ENCODE measurements around the gene SH2D1B.

The SH2D1B gene

GRCh38 chr1:162372159-162373071 is 39.5 kb downstream of the SH2D1B start:
- no peak overlapping the region for H3K27ac ChIP-seq (ENCODE audit: low read depth, low read length)
- H3K4me1 ChIP-seq (ENCODE audit: control insufficient read depth in 1 of 2, insufficient read depth in 2 of 2, low read length in 2 of 2), result peaks cover 14 to 17% of the 10 kb centered on the region in 2 donors
- peak overlapping the region in 1 of 2 donors; percentile 28 for H3K9ac ChIP-seq (ENCODE audit: low read depth in 1 of 2, low read length in 2 of 2)
- H3K4me3 ChIP-seq (ENCODE audit: low read depth in 1 of 2, low read length in 2 of 2), result no peak overlapping the region
- H3K27me3 ChIP-seq (ENCODE audit: control insufficient read depth in 1 of 2, insufficient read depth in 2 of 2, low read length in 2 of 2), result no peaks in the 10 kb centered on the region
- no peaks in the 10 kb centered on the region for H3K9me3 ChIP-seq (ENCODE audit: control insufficient read depth in 1 of 2, low read length in 2 of 2)
- H3K36me3 ChIP-seq (ENCODE audit: control insufficient read depth in 1 of 2, insufficient read depth in 2 of 2, low read length in 2 of 2), result peaks cover 0 to 5% of the 10 kb centered on the region in 2 donors

- no peaks in the 10 kb centered on the region for H3K27me3 ChIP-seq (ENCODE audit: control insufficient read depth in 1 of 2, insufficient read depth in 2 of 2, low read length in 2 of 2)
- peaks cover 0 to 9% of the 10 kb centered on the region in 2 donors for H3K36me3 ChIP-seq (ENCODE audit: control insufficient read depth in 1 of 2, insufficient read depth in 2 of 2, low read length in 2 of 2)
- peak overlapping the region in 1 of 2 donors; percentile 28 for H3K9ac ChIP-seq (ENCODE audit: low read depth in 1 of 2, low read length in 2 of 2)
- no peak overlapping the region for H3K27ac ChIP-seq (ENCODE audit: low read depth, low read length)
- no peaks in the 10 kb centered on the region for H3K9me3 ChIP-seq (ENCODE audit: control insufficient read depth in 1 of 2, low read length in 2 of 2)
- no peak overlapping the region for H3K4me3 ChIP-seq (ENCODE audit: low read depth in 1 of 2, low read length in 2 of 2)
- H3K4me1 ChIP-seq (ENCODE audit: control insufficient read depth in 1 of 2, insufficient read depth in 2 of 2, low read length in 2 of 2), result peaks cover 14 to 17% of the 10 kb centered on the region in 2 donors
Observed at GRCh38 chr1:162371611-162372010, 40.3 kb downstream of the SH2D1B start.

- Histone ChIP-seq H3K9me3 (ENCODE audit: control insufficient read depth in 1 of 2, low read length in 2 of 2) (no peaks in the 10 kb centered on the region), H3K36me3 (ENCODE audit: control insufficient read depth in 1 of 2, insufficient read depth in 2 of 2, low read length in 2 of 2) (peaks cover 0 to 9% of the 10 kb centered on the region in 2 donors), H3K4me3 (ENCODE audit: low read depth in 1 of 2, low read length in 2 of 2) (no peak overlapping the region), H3K4me1 (ENCODE audit: control insufficient read depth in 1 of 2, insufficient read depth in 2 of 2, low read length in 2 of 2) (peaks cover 14 to 17% of the 10 kb centered on the region in 2 donors), H3K9ac (ENCODE audit: low read depth in 1 of 2, low read length in 2 of 2) (no peak overlapping the region), H3K27me3 (ENCODE audit: control insufficient read depth in 1 of 2, insufficient read depth in 2 of 2, low read length in 2 of 2) (no peaks in the 10 kb centered on the region), H3K27ac (ENCODE audit: low read depth, low read length) (no peak overlapping the region)
Observed at GRCh38 chr1:162370721-162371120, 41.2 kb downstream of the SH2D1B start.

GRCh38 chr1:162370161-162370560 is 41.8 kb downstream of the SH2D1B start:
- H3K27me3 ChIP-seq (ENCODE audit: control insufficient read depth in 1 of 2, insufficient read depth in 2 of 2, low read length in 2 of 2), result no peaks in the 10 kb centered on the region
- H3K4me3 ChIP-seq (ENCODE audit: low read depth in 1 of 2, low read length in 2 of 2), result no peak overlapping the region
- H3K4me1 ChIP-seq (ENCODE audit: control insufficient read depth in 1 of 2, insufficient read depth in 2 of 2, low read length in 2 of 2), result peaks cover 14 to 17% of the 10 kb centered on the region in 2 donors
- H3K9ac ChIP-seq (ENCODE audit: low read depth in 1 of 2, low read length in 2 of 2), result no peak overlapping the region
- H3K9me3 ChIP-seq (ENCODE audit: control insufficient read depth in 1 of 2, low read length in 2 of 2), result no peaks in the 10 kb centered on the region
- peaks cover 0 to 9% of the 10 kb centered on the region in 2 donors for H3K36me3 ChIP-seq (ENCODE audit: control insufficient read depth in 1 of 2, insufficient read depth in 2 of 2, low read length in 2 of 2)
- H3K27ac ChIP-seq (ENCODE audit: low read depth, low read length), result no peak overlapping the region

- H3K36me3 ChIP-seq (ENCODE audit: control insufficient read depth in 1 of 2, insufficient read depth in 2 of 2, low read length in 2 of 2), result peaks cover 0 to 9% of the 10 kb centered on the region in 2 donors
- no peak overlapping the region for H3K9ac ChIP-seq (ENCODE audit: low read depth in 1 of 2, low read length in 2 of 2)
- H3K9me3 ChIP-seq (ENCODE audit: control insufficient read depth in 1 of 2, low read length in 2 of 2), result no peaks in the 10 kb centered on the region
- peaks cover 14 to 17% of the 10 kb centered on the region in 2 donors for H3K4me1 ChIP-seq (ENCODE audit: control insufficient read depth in 1 of 2, insufficient read depth in 2 of 2, low read length in 2 of 2)
- no peak overlapping the region for H3K27ac ChIP-seq (ENCODE audit: low read depth, low read length)
- no peak overlapping the region for H3K4me3 ChIP-seq (ENCODE audit: low read depth in 1 of 2, low read length in 2 of 2)
- H3K27me3 ChIP-seq (ENCODE audit: control insufficient read depth in 1 of 2, insufficient read depth in 2 of 2, low read length in 2 of 2), result no peaks in the 10 kb centered on the region
Observed at GRCh38 chr1:162369571-162369970, 42.4 kb downstream of the SH2D1B start.

- Histone ChIP-seq H3K27me3 (ENCODE audit: control insufficient read depth in 1 of 2, insufficient read depth in 2 of 2, low read length in 2 of 2) (no peaks in the 10 kb centered on the region), H3K4me3 (ENCODE audit: low read depth in 1 of 2, low read length in 2 of 2) (no peak overlapping the region), H3K9ac (ENCODE audit: low read depth in 1 of 2, low read length in 2 of 2) (no peak overlapping the region), H3K36me3 (ENCODE audit: control insufficient read depth in 1 of 2, insufficient read depth in 2 of 2, low read length in 2 of 2) (peaks cover 0 to 9% of the 10 kb centered on the region in 2 donors), H3K27ac (ENCODE audit: low read depth, low read length) (no peak overlapping the region), H3K4me1 (ENCODE audit: control insufficient read depth in 1 of 2, insufficient read depth in 2 of 2, low read length in 2 of 2) (peaks cover 14 to 17% of the 10 kb centered on the region in 2 donors), H3K9me3 (ENCODE audit: control insufficient read depth in 1 of 2, low read length in 2 of 2) (no peaks in the 10 kb centered on the region)
Observed at GRCh38 chr1:162368451-162368850, 43.5 kb downstream of the SH2D1B start.

GRCh38 chr1:162367772-162368171 is 44.2 kb downstream of the SH2D1B start:
- Histone ChIP-seq H3K27ac (ENCODE audit: low read depth, low read length) (no peak overlapping the region), H3K9ac (ENCODE audit: low read depth in 1 of 2, low read length in 2 of 2) (no peak overlapping the region), H3K27me3 (ENCODE audit: control insufficient read depth in 1 of 2, insufficient read depth in 2 of 2, low read length in 2 of 2) (no peaks in the 10 kb centered on the region), H3K9me3 (ENCODE audit: control insufficient read depth in 1 of 2, low read length in 2 of 2) (no peaks in the 10 kb centered on the region), H3K4me3 (ENCODE audit: low read depth in 1 of 2, low read length in 2 of 2) (peak overlapping the region in 1 of 2 donors; percentile 59), H3K36me3 (ENCODE audit: control insufficient read depth in 1 of 2, insufficient read depth in 2 of 2, low read length in 2 of 2) (peaks cover 0 to 9% of the 10 kb centered on the region in 2 donors), H3K4me1 (ENCODE audit: control insufficient read depth in 1 of 2, insufficient read depth in 2 of 2, low read length in 2 of 2) (peaks cover 12% of the 10 kb centered on the region in 2 donors)

GRCh38 chr1:162367073-162367472 is 44.9 kb downstream of the SH2D1B start:
- Histone ChIP-seq H3K27ac (ENCODE audit: low read depth, low read length) (no peak overlapping the region), H3K36me3 (ENCODE audit: control insufficient read depth in 1 of 2, insufficient read depth in 2 of 2, low read length in 2 of 2) (peaks cover 0 to 9% of the 10 kb centered on the region in 2 donors), H3K9me3 (ENCODE audit: control insufficient read depth in 1 of 2, low read length in 2 of 2) (no peaks in the 10 kb centered on the region), H3K27me3 (ENCODE audit: control insufficient read depth in 1 of 2, insufficient read depth in 2 of 2, low read length in 2 of 2) (no peaks in the 10 kb centered on the region), H3K9ac (ENCODE audit: low read depth in 1 of 2, low read length in 2 of 2) (peak overlapping the region in 1 of 2 donors; percentile 57), H3K4me3 (ENCODE audit: low read depth in 1 of 2, low read length in 2 of 2) (peak overlapping the region; percentile 4 to 59), H3K4me1 (ENCODE audit: control insufficient read depth in 1 of 2, insufficient read depth in 2 of 2, low read length in 2 of 2) (peaks cover 5% of the 10 kb centered on the region in 2 donors)

- Histone ChIP-seq H3K36me3 (ENCODE audit: control insufficient read depth in 1 of 2, insufficient read depth in 2 of 2, low read length in 2 of 2) (peaks cover 0 to 9% of the 10 kb centered on the region in 2 donors), H3K27me3 (ENCODE audit: control insufficient read depth in 1 of 2, insufficient read depth in 2 of 2, low read length in 2 of 2) (no peaks in the 10 kb centered on the region), H3K9ac (ENCODE audit: low read depth in 1 of 2, low read length in 2 of 2) (peak overlapping the region in 1 of 2 donors; percentile 57), H3K4me3 (ENCODE audit: low read depth in 1 of 2, low read length in 2 of 2) (peak overlapping the region; percentile 4 to 59), H3K9me3 (ENCODE audit: control insufficient read depth in 1 of 2, low read length in 2 of 2) (no peaks in the 10 kb centered on the region), H3K27ac (ENCODE audit: low read depth, low read length) (no peak overlapping the region), H3K4me1 (ENCODE audit: control insufficient read depth in 1 of 2, insufficient read depth in 2 of 2, low read length in 2 of 2) (peaks cover under 1 to 1% of the 10 kb centered on the region in 2 donors)
Observed at GRCh38 chr1:162366671-162367070, 45.3 kb downstream of the SH2D1B start.

- Histone ChIP-seq H3K27me3 (ENCODE audit: control insufficient read depth in 1 of 2, insufficient read depth in 2 of 2, low read length in 2 of 2) (no peaks in the 10 kb centered on the region), H3K9me3 (ENCODE audit: control insufficient read depth in 1 of 2, low read length in 2 of 2) (no peaks in the 10 kb centered on the region), H3K36me3 (ENCODE audit: control insufficient read depth in 1 of 2, insufficient read depth in 2 of 2, low read length in 2 of 2) (peaks cover 0 to 9% of the 10 kb centered on the region in 2 donors), H3K9ac (ENCODE audit: low read depth in 1 of 2, low read length in 2 of 2) (no peak overlapping the region), H3K27ac (ENCODE audit: low read depth, low read length) (no peak overlapping the region), H3K4me1 (ENCODE audit: control insufficient read depth in 1 of 2, insufficient read depth in 2 of 2, low read length in 2 of 2) (no peaks in the 10 kb centered on the region), H3K4me3 (ENCODE audit: low read depth in 1 of 2, low read length in 2 of 2) (no peak overlapping the region)
Observed at GRCh38 chr1:162366149-162366548, 45.8 kb downstream of the SH2D1B start.

Data from duodenal mucosa (tissue), 2 donors.